ENCODE measurements around the gene GPHN.

GPHN gene

DNA sequence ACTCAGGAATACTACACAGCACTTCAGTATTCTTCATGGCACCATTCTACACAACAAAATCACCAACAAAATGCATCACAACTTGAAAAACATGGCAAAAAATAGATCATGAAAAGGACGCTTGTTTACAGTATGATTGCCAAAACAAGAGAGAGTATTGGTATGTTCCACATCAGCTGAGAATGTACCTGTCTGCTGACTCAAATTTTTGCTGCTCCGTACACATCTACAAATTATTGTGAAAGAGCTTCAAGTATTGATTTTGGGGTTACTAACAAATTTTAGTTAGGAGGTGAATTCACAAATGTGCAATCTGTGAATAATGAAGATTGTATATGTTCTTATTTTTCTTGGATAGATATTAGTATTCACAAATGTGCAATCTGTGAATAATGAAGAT, 105.4 kb downstream of the GPHN start:
- Histone ChIP-seq H3K9ac (ENCODE audit: low read length) (no peak overlapping the region), H3K27me3 (ENCODE audit: insufficient read depth, low read length) (no peaks in the 10 kb centered on the region), H3K4me3 (ENCODE audit: low read depth, low read length) (no peak overlapping the region), H2BK5ac (ENCODE audit: low read depth, low read length, poor library complexity) (no peak overlapping the region), H3K4me1 (ENCODE audit: control insufficient read depth in 1 of 2, insufficient read depth in 2 of 2, low read length in 2 of 2) (no peaks in the 10 kb centered on the region), H3K14ac (ENCODE audit: low read length) (no peak overlapping the region), H3K79me1 (ENCODE audit: low read length) (no peaks in the 10 kb centered on the region), H2AK5ac (ENCODE audit: low read length) (no peak overlapping the region), H3K36me3 (ENCODE audit: control insufficient read depth in 1 of 2, insufficient read depth in 2 of 2, low read length in 2 of 2) (no peaks in the 10 kb centered on the region), H3K79me2 (ENCODE audit: control insufficient read depth, insufficient read depth, low read length, poor library complexity) (no peaks in the 10 kb centered on the region), H4K91ac (ENCODE audit: low read depth, low read length) (no peak overlapping the region), H3K4me2 (ENCODE audit: low read length) (no peak overlapping the region), H4K12ac (ENCODE audit: low read depth, low read length) (no peak overlapping the region), H3K9me3 (ENCODE audit: insufficient read depth, low read depth, low read length) (peaks cover 3% of the 10 kb centered on the region), H3K18ac (ENCODE audit: low read length) (no peak overlapping the region), H3K23ac (ENCODE audit: low read length) (no peak overlapping the region), H2AFZ (ENCODE audit: insufficient read depth, low read length, poor library complexity) (no peak overlapping the region), H4K8ac (ENCODE audit: low read depth, low read length) (no peak overlapping the region), H3K4ac (ENCODE audit: low read depth, low read length) (no peak overlapping the region), H2BK12ac (ENCODE audit: low read length) (no peak overlapping the region), H2BK120ac (ENCODE audit: insufficient read depth, low read length, poor library complexity) (no peak overlapping the region), H3K27ac (ENCODE audit: low read depth, low read length) (no peak overlapping the region)
- no peak for DNase-seq
- no CpG with 5 or more reads among the region's 2 CpGs for WGBS (ENCODE audit: extremely low coverage, insufficient coverage, insufficient read length)

DNA sequence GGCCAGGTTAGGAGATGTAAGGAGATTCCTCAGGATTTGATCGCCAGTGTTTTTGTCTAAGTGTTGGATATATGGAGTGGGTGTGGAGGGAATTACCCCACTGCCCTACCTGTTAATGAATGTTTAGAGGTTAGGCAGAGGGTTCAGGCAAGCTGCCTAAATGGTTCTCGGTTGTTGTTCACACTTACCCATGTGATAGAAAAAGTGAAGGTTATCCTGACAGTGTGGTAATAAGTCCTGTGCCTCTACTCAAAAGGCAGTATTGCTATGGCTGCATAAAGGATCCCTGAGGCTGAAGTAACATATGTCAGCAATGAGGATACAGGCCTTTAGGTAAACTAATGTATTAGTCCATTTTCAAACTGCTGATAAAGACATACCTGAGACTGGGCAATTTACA, 112.0 kb downstream of the GPHN start:
- H3K9me3 ChIP-seq (ENCODE audit: insufficient read depth, low read depth, low read length), result peaks cover 6% of the 10 kb centered on the region

DNA sequence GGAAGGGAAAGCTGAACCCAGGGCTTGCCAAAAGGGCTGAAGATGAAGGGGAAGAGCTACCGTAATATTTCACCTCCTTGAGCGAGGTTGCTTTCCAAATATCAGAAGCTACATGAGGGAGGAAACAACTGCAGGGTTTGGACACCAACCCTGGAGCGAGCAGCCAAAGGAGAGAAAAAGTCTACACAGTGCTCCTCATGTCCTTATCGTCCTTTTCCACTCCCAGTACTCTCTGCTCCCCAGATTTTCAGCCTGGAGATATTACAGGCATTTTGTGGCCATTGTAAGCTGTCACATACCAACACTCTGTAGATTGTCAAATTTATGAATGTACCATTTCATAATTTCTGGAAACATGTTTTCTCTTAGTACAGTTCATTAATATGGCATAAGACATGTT, 115.9 kb downstream of the GPHN start:
- Histone ChIP-seq H3K27ac (ENCODE audit: low read depth, low read length) (no peak overlapping the region), H2AFZ (ENCODE audit: insufficient read depth, low read length, poor library complexity) (no peak overlapping the region), H3K4ac (ENCODE audit: low read depth, low read length) (no peak overlapping the region), H4K91ac (ENCODE audit: low read depth, low read length) (no peak overlapping the region), H3K14ac (ENCODE audit: low read length) (no peak overlapping the region), H3K27me3 (ENCODE audit: insufficient read depth, low read length) (no peaks in the 10 kb centered on the region), H2AK5ac (ENCODE audit: low read length) (no peak overlapping the region), H4K12ac (ENCODE audit: low read depth, low read length) (no peak overlapping the region), H3K9ac (ENCODE audit: low read length) (no peak overlapping the region), H2BK5ac (ENCODE audit: low read depth, low read length, poor library complexity) (no peak overlapping the region), H3K4me2 (ENCODE audit: low read length) (no peak overlapping the region), H3K4me1 (ENCODE audit: control insufficient read depth in 1 of 2, insufficient read depth in 2 of 2, low read length in 2 of 2) (no peaks in the 10 kb centered on the region), H3K36me3 (ENCODE audit: control insufficient read depth in 1 of 2, insufficient read depth in 2 of 2, low read length in 2 of 2) (no peaks in the 10 kb centered on the region), H3K4me3 (ENCODE audit: low read depth, low read length) (no peak overlapping the region), H3K23ac (ENCODE audit: low read length) (no peak overlapping the region), H3K9me3 (ENCODE audit: insufficient read depth, low read depth, low read length) (peaks cover 3% of the 10 kb centered on the region), H3K79me2 (ENCODE audit: control insufficient read depth, insufficient read depth, low read length, poor library complexity) (no peaks in the 10 kb centered on the region), H2BK120ac (ENCODE audit: insufficient read depth, low read length, poor library complexity) (no peak overlapping the region), H4K8ac (ENCODE audit: low read depth, low read length) (no peak overlapping the region), H2BK12ac (ENCODE audit: low read length) (no peak overlapping the region), H3K79me1 (ENCODE audit: low read length) (no peaks in the 10 kb centered on the region), H3K18ac (ENCODE audit: low read length) (no peak overlapping the region)
- no peak for DNase-seq
- WGBS (ENCODE audit: extremely low coverage, insufficient coverage, insufficient read length), result no CpG with 5 or more reads among the region's 4 CpGs

More for the DNA sequence above, 112.0 kb downstream of the GPHN start:
- Histone ChIP-seq H3K18ac (ENCODE audit: low read length) (no peak overlapping the region), H3K27me3 (ENCODE audit: insufficient read depth, low read length) (no peaks in the 10 kb centered on the region), H3K4me3 (ENCODE audit: low read depth, low read length) (no peak overlapping the region), H4K91ac (ENCODE audit: low read depth, low read length) (no peak overlapping the region), H3K14ac (ENCODE audit: low read length) (no peak overlapping the region), H3K27ac (ENCODE audit: low read depth, low read length) (no peak overlapping the region), H3K4me1 (ENCODE audit: control insufficient read depth in 1 of 2, insufficient read depth in 2 of 2, low read length in 2 of 2) (no peaks in the 10 kb centered on the region), H4K12ac (ENCODE audit: low read depth, low read length) (no peak overlapping the region), H2AFZ (ENCODE audit: insufficient read depth, low read length, poor library complexity) (no peak overlapping the region), H3K23ac (ENCODE audit: low read length) (no peak overlapping the region), H3K9ac (ENCODE audit: low read length) (no peak overlapping the region), H3K79me2 (ENCODE audit: control insufficient read depth, insufficient read depth, low read length, poor library complexity) (no peaks in the 10 kb centered on the region), H4K8ac (ENCODE audit: low read depth, low read length) (no peak overlapping the region), H2BK12ac (ENCODE audit: low read length) (no peak overlapping the region), H2AK5ac (ENCODE audit: low read length) (no peak overlapping the region), H2BK120ac (ENCODE audit: insufficient read depth, low read length, poor library complexity) (no peak overlapping the region), H3K4ac (ENCODE audit: low read depth, low read length) (no peak overlapping the region), H3K4me2 (ENCODE audit: low read length) (no peak overlapping the region), H2BK5ac (ENCODE audit: low read depth, low read length, poor library complexity) (no peak overlapping the region), H3K79me1 (ENCODE audit: low read length) (no peaks in the 10 kb centered on the region), H3K36me3 (ENCODE audit: control insufficient read depth in 1 of 2, insufficient read depth in 2 of 2, low read length in 2 of 2) (no peaks in the 10 kb centered on the region)
- no peak for DNase-seq
- no CpG with 5 or more reads among the region's 2 CpGs for WGBS (ENCODE audit: extremely low coverage, insufficient coverage, insufficient read length)

DNA sequence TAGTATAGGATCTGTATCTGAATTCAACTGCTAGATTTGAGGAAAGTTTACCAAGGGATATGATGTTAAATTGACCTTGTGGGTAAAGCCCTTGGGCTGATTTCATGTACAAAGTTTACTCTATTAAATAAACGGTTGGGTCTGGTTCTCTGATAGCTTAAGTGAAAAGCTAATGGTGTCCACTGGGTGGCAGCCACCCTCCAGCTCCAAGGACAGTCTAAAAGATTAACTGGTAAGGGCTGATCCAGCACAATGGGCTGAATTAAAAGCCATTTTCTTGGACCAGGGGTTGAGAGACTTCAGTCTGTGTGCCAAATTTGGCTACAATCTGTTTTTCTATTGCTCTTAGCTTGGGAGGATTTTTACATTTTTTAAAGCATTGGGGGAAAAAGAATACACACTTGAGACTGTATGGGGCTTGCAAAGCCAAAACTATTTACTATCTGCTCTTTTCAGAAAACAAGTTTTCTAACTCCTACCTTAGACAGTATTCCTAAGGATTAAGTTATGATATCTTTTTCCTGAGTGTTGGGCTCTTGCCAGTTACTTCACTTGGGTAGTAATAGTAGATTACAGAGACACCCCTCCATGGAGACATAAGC, 116.5 kb downstream of the GPHN start:
- Histone ChIP-seq H3K4me3 (ENCODE audit: low read depth, low read length) (no peak overlapping the region), H3K27me3 (ENCODE audit: insufficient read depth, low read length) (no peaks in the 10 kb centered on the region), H3K9ac (ENCODE audit: low read length) (no peak overlapping the region), H3K79me1 (ENCODE audit: low read length) (no peaks in the 10 kb centered on the region), H3K9me3 (ENCODE audit: insufficient read depth, low read depth, low read length) (peaks cover 3% of the 10 kb centered on the region), H3K23ac (ENCODE audit: low read length) (no peak overlapping the region), H3K4me1 (ENCODE audit: control insufficient read depth in 1 of 2, insufficient read depth in 2 of 2, low read length in 2 of 2) (no peaks in the 10 kb centered on the region), H3K4me2 (ENCODE audit: low read length) (no peak overlapping the region), H3K18ac (ENCODE audit: low read length) (no peak overlapping the region), H2BK12ac (ENCODE audit: low read length) (no peak overlapping the region), H3K36me3 (ENCODE audit: control insufficient read depth in 1 of 2, insufficient read depth in 2 of 2, low read length in 2 of 2) (no peaks in the 10 kb centered on the region), H4K12ac (ENCODE audit: low read depth, low read length) (no peak overlapping the region), H4K91ac (ENCODE audit: low read depth, low read length) (no peak overlapping the region), H2AFZ (ENCODE audit: insufficient read depth, low read length, poor library complexity) (no peak overlapping the region), H3K27ac (ENCODE audit: low read depth, low read length) (no peak overlapping the region), H2BK120ac (ENCODE audit: insufficient read depth, low read length, poor library complexity) (no peak overlapping the region), H4K8ac (ENCODE audit: low read depth, low read length) (no peak overlapping the region), H3K4ac (ENCODE audit: low read depth, low read length) (no peak overlapping the region), H2AK5ac (ENCODE audit: low read length) (no peak overlapping the region), H2BK5ac (ENCODE audit: low read depth, low read length, poor library complexity) (no peak overlapping the region), H3K79me2 (ENCODE audit: control insufficient read depth, insufficient read depth, low read length, poor library complexity) (no peaks in the 10 kb centered on the region), H3K14ac (ENCODE audit: low read length) (no peak overlapping the region)
- no CpG with 5 or more reads among the region's 1 CpG for WGBS (ENCODE audit: extremely low coverage, insufficient coverage, insufficient read length)
- DNase-seq, result peak; percentile 44 to 68

All from trophoblast cell (in vitro differentiated cells and primary cell).